ENCODE results near the gene ZNRF3.

ZNRF3 gene

DNA sequence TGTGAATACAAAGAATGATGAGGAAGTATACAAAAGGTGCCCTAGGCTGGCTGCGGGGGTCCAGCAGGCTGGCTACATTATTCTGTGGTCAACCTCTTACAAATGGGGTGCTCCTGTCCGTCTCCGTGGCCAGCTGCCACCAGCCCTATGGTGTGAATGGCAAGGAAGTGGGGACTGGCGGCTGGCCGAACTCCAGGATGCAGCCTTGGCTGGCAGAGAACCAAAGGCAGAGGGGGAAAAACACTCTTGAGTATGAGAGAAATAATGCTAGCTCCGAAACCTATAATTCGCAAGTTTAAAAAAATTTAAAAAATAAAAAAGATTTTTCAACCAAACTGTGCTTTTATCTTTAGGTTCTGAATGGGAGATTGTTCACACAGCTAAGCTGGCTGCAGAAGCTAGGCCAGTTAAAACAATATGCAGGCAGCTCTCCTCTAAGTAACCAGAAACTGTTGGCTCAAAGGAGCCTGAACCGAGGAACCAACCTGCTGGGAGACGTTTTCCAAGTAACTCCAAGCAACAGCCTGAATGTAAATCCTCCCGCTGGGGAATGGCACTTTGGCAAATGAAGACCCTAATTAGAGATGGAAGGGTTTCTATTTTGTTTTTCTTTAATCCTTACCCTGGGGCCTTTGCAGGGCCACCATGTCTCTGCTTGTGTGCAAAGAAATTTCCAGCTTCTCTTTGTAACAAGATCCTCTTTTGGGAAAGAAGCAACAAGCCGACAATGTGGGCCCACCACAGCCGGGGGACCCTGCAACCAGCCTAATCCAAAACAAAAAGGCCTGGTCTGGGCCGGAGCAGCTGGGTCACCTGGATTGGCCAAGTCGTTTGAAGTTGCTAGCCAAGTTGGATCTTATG is 128.1 kb downstream of the ZNRF3 start:
- Histone ChIP-seq H3K36me3 (ENCODE audit: low read length) (no peaks in the 10 kb centered on the region), H3K4me2 (ENCODE audit: low read depth, low read length, poor library complexity, severe bottlenecking) (no peak overlapping the region), H3K79me2 (ENCODE audit: insufficient read depth, low read length) (no peaks in the 10 kb centered on the region)

GRCh38 chr22:29012101-29012433 is 128.7 kb downstream of the ZNRF3 start:
- no peaks in the 10 kb centered on the region for H3K9me2 ChIP-seq (replicated peaks; ENCODE audit: insufficient read depth, low read length)

More for the DNA sequence above, 128.1 kb downstream of the ZNRF3 start:
- Histone ChIP-seq H2AFZ (ENCODE audit: low read depth, low read length, severe bottlenecking) (no peak overlapping the region), H3K9me3 (ENCODE audit: insufficient read depth, low read length) (no peaks in the 10 kb centered on the region), H3F3A (ENCODE audit: insufficient read depth) (no peaks in the 10 kb centered on the region), H3K9ac (ENCODE audit: low read length) (no peak overlapping the region), H3K27ac (ENCODE audit: low read depth, low read length) (no peak overlapping the region), H3K4me3 (ENCODE audit: insufficient read depth, low read length, poor library complexity, severe bottlenecking) (no peak overlapping the region), H3K27me3 (ENCODE audit: low read length) (no peaks in the 10 kb centered on the region), H4K20me1 (ENCODE audit: low read depth, low read length) (no peaks in the 10 kb centered on the region), H3K9me2 (replicated peaks; ENCODE audit: insufficient read depth, low read length) (no peaks in the 10 kb centered on the region)
- TF ChIP-seq EZH2phosphoT487 (conservative IDR thresholded peaks at IDR 0.05; ENCODE audit: low read length) = no peak
- TF ChIP-seq CTCF (IDR thresholded peaks at IDR 0.05; ENCODE audit: insufficient read depth, low read length, poor library complexity, severe bottlenecking) = no peak

GRCh38 chr22:29012952-29013351 is 129.6 kb downstream of the ZNRF3 start:
- H3K4me2 ChIP-seq (ENCODE audit: low read depth, low read length, poor library complexity, severe bottlenecking) = no peak overlapping the region
- no peaks in the 10 kb centered on the region for H3K36me3 ChIP-seq (ENCODE audit: low read length)
- H3K9me3 ChIP-seq (ENCODE audit: insufficient read depth, low read length) = no peaks in the 10 kb centered on the region
- H2AFZ ChIP-seq (ENCODE audit: low read depth, low read length, severe bottlenecking) = no peak overlapping the region
- no peak overlapping the region for H3K4me3 ChIP-seq (ENCODE audit: insufficient read depth, low read length, poor library complexity, severe bottlenecking)
- no peak for TF ChIP-seq CTCF (IDR thresholded peaks at IDR 0.05; ENCODE audit: insufficient read depth, low read length, poor library complexity, severe bottlenecking)
- TF ChIP-seq EZH2phosphoT487 (conservative IDR thresholded peaks at IDR 0.05; ENCODE audit: low read length) = no peak
- no peak overlapping the region for H3K27ac ChIP-seq (ENCODE audit: low read depth, low read length)
- no peaks in the 10 kb centered on the region for H4K20me1 ChIP-seq (ENCODE audit: low read depth, low read length)
- no peaks in the 10 kb centered on the region for H3K79me2 ChIP-seq (ENCODE audit: insufficient read depth, low read length)
- no peaks in the 10 kb centered on the region for H3F3A ChIP-seq (ENCODE audit: insufficient read depth)
- no peaks in the 10 kb centered on the region for H3K27me3 ChIP-seq (ENCODE audit: low read length)
- no peaks in the 10 kb centered on the region for H3K9me2 ChIP-seq (replicated peaks; ENCODE audit: insufficient read depth, low read length)
- no peak overlapping the region for H3K9ac ChIP-seq (ENCODE audit: low read length)

More at GRCh38 chr22:29012101-29012433, 128.7 kb downstream of the ZNRF3 start:
- Histone ChIP-seq H3K9ac (ENCODE audit: low read length) (no peak overlapping the region), H3F3A (ENCODE audit: insufficient read depth) (no peaks in the 10 kb centered on the region), H3K4me2 (ENCODE audit: low read depth, low read length, poor library complexity, severe bottlenecking) (no peak overlapping the region), H3K4me3 (ENCODE audit: insufficient read depth, low read length, poor library complexity, severe bottlenecking) (no peak overlapping the region), H3K27ac (ENCODE audit: low read depth, low read length) (no peak overlapping the region), H3K27me3 (ENCODE audit: low read length) (no peaks in the 10 kb centered on the region), H3K9me3 (ENCODE audit: insufficient read depth, low read length) (no peaks in the 10 kb centered on the region), H4K20me1 (ENCODE audit: low read depth, low read length) (no peaks in the 10 kb centered on the region), H2AFZ (ENCODE audit: low read depth, low read length, severe bottlenecking) (no peak overlapping the region), H3K36me3 (ENCODE audit: low read length) (no peaks in the 10 kb centered on the region), H3K79me2 (ENCODE audit: insufficient read depth, low read length) (no peaks in the 10 kb centered on the region)
- TF ChIP-seq EZH2phosphoT487 (conservative IDR thresholded peaks at IDR 0.05; ENCODE audit: low read length) = no peak
- no peak for TF ChIP-seq CTCF (IDR thresholded peaks at IDR 0.05; ENCODE audit: insufficient read depth, low read length, poor library complexity, severe bottlenecking)

Data from SU-DHL-6 (cell line).